Measurements from ENCODE around the gene FLT1. TPM values are rescaled to one million over a fixed set of nuclear protein-coding genes. Genes with fewer than 3 reads are reported as not detected.
A peak's percentile ranks its signal among the peaks of the same experiment; 100 is the strongest.

Gene FLT1
- total and polyA plus RNA-seq, 11 donors = 13.1 to 73.2 (median 41.1) TPM

GRCh38 chr13:28286263-28286662 lies 208.7 kb downstream of the FLT1 start:
- H3K36me3 ChIP-seq = peaks cover 0 to 98% (median 85%) of the 10 kb centered on the region in 9 donors
- H3K27ac ChIP-seq = no peak overlapping the region
- intact Hi-C loops (cut with DNase I) = no loop called here
- H3K27me3 ChIP-seq = no peaks in the 10 kb centered on the region
- 92 to 100% (median 97%) methylated on average over 1 of the region's 1 CpG for WGBS, 4 donors
- no peak for ATAC-seq
- H3K4me3 ChIP-seq = no peak overlapping the region
- no peak for TF ChIP-seq POLR2A (IDR thresholded peaks at IDR 0.05)
- no peak for TF ChIP-seq CTCF (IDR thresholded peaks at IDR 0.05)
- no peak for DNase-seq
- H3K9me3 ChIP-seq = no peaks in the 10 kb centered on the region
- H3K4me1 ChIP-seq = no peaks in the 10 kb centered on the region

- ATAC-seq = no peak
- 96 to 99% (median 98%) methylated on average over 3 of the region's 3 CpGs for WGBS, 4 donors
- no peaks in the 10 kb centered on the region for H3K9me3 ChIP-seq
- TF ChIP-seq POLR2A (IDR thresholded peaks at IDR 0.05) = no peak
- TF ChIP-seq CTCF (IDR thresholded peaks at IDR 0.05) = no peak
- intact Hi-C loops (cut with DNase I) = no loop called here
- no peak overlapping the region for H3K27ac ChIP-seq
- H3K27me3 ChIP-seq = no peaks in the 10 kb centered on the region
- H3K36me3 ChIP-seq = peaks cover 0 to 100% (median 86%) of the 10 kb centered on the region in 9 donors
- no peaks in the 10 kb centered on the region for H3K4me1 ChIP-seq
- DNase-seq = no peak
- no peak overlapping the region for H3K4me3 ChIP-seq
Observed at GRCh38 chr13:28283600-28283999, 211.3 kb downstream of the FLT1 start.

GRCh38 chr13:28282451-28282850 lies 212.5 kb downstream of the FLT1 start:
- H3K9me3 ChIP-seq = no peaks in the 10 kb centered on the region
- H3K36me3 ChIP-seq = peaks cover 0 to 100% (median 84%) of the 10 kb centered on the region in 9 donors
- DNase-seq (no peak), ATAC-seq (peak in 1 of 4 donors; percentile 11)
- no peaks in the 10 kb centered on the region for H3K27me3 ChIP-seq
- intact Hi-C loops (cut with DNase I) = no loop called here
- H3K4me3 ChIP-seq = no peak overlapping the region
- no peak for TF ChIP-seq POLR2A (IDR thresholded peaks at IDR 0.05)
- no peak for TF ChIP-seq CTCF (IDR thresholded peaks at IDR 0.05)
- no peak overlapping the region for H3K27ac ChIP-seq
- WGBS, 4 donors = 61 to 71% (median 70%) methylated on average over 5 of the region's 5 CpGs
- no peaks in the 10 kb centered on the region for H3K4me1 ChIP-seq

GRCh38 chr13:28273919-28274318 lies 221.0 kb downstream of the FLT1 start:
- H3K9me3 ChIP-seq = no peaks in the 10 kb centered on the region
- DNase-seq (no peak), ATAC-seq (no peak)
- no peaks in the 10 kb centered on the region for H3K27me3 ChIP-seq
- peaks cover 0 to 99% (median 69%) of the 10 kb centered on the region in 9 donors for H3K36me3 ChIP-seq
- H3K4me3 ChIP-seq = no peak overlapping the region
- H3K4me1 ChIP-seq = peaks cover 0 to 1% (median 0%) of the 10 kb centered on the region in 12 donors
- WGBS, 4 donors = 77 to 83% (median 81%) methylated on average over 3 of the region's 3 CpGs
- H3K27ac ChIP-seq = no peak overlapping the region
- intact Hi-C loops (cut with DNase I) = no loop called here
- no peak for TF ChIP-seq POLR2A (IDR thresholded peaks at IDR 0.05)
- TF ChIP-seq CTCF (IDR thresholded peaks at IDR 0.05) = no peak

Data from heart left ventricle (tissue), 16 donors.